Stimulated activated CD4-positive, alpha-beta T cell treated with anti-CD3 and anti-CD28 coated beads, Interleukin-12 subunit alpha, Interleukin-12 subunit beta, amount 100 ng/mL, for 24 hours (primary cell): ENCODE results near the gene ATP2A2.
"Not testable (repeated sequence)": the region's sequence is repeated elsewhere in the genome, so short reads cannot be mapped to it uniquely, and the experiment has no call there.

Source experiments
- DNase-seq, 2 experiments: peaks; one replicate each; pipeline ENCODE4 v3.0.0-alpha.2; 2020; ENCODE audit warnings: low read depth in 2 of 2

The ATP2A2 gene

GRCh38 chr12:110369992-110370391 is 88.9 kb downstream of the ATP2A2 start:
- DNase-seq: no peak

GRCh38 chr12:110370732-110371231 is 89.7 kb downstream of the ATP2A2 start:
- DNase-seq: no peak

GRCh38 chr12:110371408-110372055 is 90.5 kb downstream of the ATP2A2 start:
- no peak for DNase-seq

GRCh38 chr12:110372056-110372425 is 91.0 kb downstream of the ATP2A2 start:
- no peak for DNase-seq

- no peak for DNase-seq
Measured at GRCh38 chr12:110373025-110373424, 92.0 kb downstream of the ATP2A2 start.

GRCh38 chr12:110373425-110373824 is 92.4 kb downstream of the ATP2A2 start:
- no peak for DNase-seq

GRCh38 chr12:110373962-110374611 is 93.0 kb downstream of the ATP2A2 start:
- no peak for DNase-seq

- not testable (repeated sequence) for DNase-seq
Measured at GRCh38 chr12:110378131-110378790, 97.2 kb downstream of the ATP2A2 start.

- DNase-seq: no peak
Measured at GRCh38 chr12:110379197-110379596, 98.2 kb downstream of the ATP2A2 start.

GRCh38 chr12:110379631-110380030 is 98.6 kb downstream of the ATP2A2 start:
- no peak for DNase-seq

- no peak for DNase-seq
Measured at GRCh38 chr12:110382683-110383082, 101.6 kb downstream of the ATP2A2 start.
